Measurements from ENCODE around the gene NRBP1. TPM values are rescaled to one million over a fixed set of nuclear protein-coding genes. Genes with fewer than 3 reads are reported as not detected.

Gene NRBP1
- total and polyA plus RNA-seq, 9 of the 15 experiments (the other 6 are each of a cell fraction or from before 2014, with no cell fraction given), result 2.9 to 84.5 (median 36.9) TPM

DNA sequence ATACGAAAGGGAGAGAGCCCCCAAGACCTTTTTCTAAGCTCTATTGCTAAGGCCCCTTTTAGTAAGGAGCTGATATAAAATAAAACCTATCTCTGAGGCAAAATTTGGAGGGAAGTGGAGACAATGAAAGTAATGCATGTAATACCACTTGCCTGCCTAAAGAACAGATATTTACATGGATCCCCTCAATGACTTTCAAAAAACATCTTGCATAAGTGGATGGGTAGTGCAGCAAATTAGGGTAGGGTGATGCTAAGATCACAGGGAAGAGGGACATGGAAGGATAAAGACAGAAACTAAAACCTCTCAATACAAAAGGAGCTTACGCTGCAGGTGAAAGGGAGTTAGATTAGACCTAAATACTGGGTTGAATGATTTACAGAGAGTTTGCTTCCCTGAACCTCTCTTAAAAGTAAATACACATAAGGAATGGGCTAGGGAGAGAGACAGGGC lies 49.0 kb upstream of the NRBP1 start (continued):
- TF ChIP-seq PML (IDR thresholded peaks at IDR 0.05; ENCODE audit: low read length) (0 out of 2 replicates have a peak, but pooled peaks have one; percentile 14), KLF13 (tag; IDR thresholded peaks at IDR 0.05; ENCODE audit: borderline replicate concordance, low read depth) (no peak), ZZZ3 (IDR thresholded peaks at IDR 0.05) (0 out of 2 replicates have a peak, but pooled peaks have one; percentile 37), FOXA1 (IDR thresholded peaks at IDR 0.05; ENCODE audit: borderline replicate concordance) (no peak), ZNF507 (tag; conservative IDR thresholded peaks at IDR 0.05) (no peak), SIRT6 (IDR thresholded peaks at IDR 0.05; ENCODE audit: low read depth, low read length) (no peak), NR1H2 (CRISPR knock-in tag; IDR thresholded peaks at IDR 0.05) (no peak), POLR2H (tag; IDR thresholded peaks at IDR 0.05; ENCODE audit: low read depth) (0 out of 2 replicates have a peak, but pooled peaks have one; percentile 10), NR3C1 (CRISPR knock-in tag; IDR thresholded peaks at IDR 0.05) (no peak), ZNF133 (CRISPR knock-in tag; IDR thresholded peaks at IDR 0.05) (no peak)
- TF ChIP-seq, protein P1, sequence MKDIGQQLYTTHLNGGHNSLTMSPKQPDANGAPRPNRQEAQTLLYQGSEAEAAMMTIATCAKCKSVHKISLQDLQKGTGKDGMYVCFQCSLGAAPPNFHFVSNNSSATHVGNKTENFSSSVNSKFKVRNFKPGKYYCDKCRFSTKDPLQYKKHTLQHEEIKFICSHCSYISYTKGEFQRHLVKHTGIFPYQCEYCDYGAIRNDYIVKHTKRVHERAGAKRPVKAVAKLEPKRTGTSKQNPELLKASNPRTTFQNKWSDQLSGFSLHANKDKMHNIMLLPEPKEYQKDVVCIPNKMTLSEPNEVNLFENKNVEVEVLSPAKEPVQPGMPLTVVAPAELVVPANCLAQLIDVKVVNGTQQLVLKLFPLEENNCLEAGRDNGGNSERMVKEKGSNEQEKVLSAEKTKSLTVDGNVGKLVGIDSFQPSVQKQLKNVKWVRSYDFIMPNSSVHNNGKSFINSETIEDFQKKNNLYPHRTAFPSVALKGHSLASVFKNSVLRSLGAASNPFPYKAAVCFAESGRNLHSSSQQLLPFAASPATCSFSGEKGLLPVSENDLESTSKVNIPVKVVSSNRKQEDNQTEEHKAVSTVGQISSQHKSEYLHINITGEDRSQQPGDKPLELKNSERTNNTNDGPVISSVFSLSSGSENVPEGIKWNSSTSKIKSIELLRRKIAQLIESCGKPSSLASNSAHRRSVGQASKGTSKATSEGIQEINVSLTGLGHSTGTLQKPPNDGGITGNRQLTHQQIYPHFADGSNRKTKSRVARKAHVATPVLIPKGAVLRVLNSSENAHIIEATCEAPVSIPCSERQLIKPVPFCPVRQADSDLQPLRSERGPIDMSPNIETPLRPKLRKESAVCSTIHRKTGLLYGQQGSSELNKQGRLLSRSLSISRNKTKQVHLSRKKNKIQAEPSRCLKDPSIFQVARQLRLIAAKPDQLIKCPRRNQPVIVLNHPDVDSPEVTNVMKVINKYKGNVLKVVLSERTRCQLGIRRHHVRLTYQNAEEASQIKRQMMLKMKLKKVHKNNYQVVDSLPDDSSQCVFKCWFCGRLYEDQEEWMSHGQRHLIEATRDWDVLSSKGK (CRISPR knock-in tag; IDR thresholded peaks at IDR 0.05), result 0 out of 2 replicates have a peak, but pooled peaks have one; percentile 70
- TF ChIP-seq, protein P2, sequence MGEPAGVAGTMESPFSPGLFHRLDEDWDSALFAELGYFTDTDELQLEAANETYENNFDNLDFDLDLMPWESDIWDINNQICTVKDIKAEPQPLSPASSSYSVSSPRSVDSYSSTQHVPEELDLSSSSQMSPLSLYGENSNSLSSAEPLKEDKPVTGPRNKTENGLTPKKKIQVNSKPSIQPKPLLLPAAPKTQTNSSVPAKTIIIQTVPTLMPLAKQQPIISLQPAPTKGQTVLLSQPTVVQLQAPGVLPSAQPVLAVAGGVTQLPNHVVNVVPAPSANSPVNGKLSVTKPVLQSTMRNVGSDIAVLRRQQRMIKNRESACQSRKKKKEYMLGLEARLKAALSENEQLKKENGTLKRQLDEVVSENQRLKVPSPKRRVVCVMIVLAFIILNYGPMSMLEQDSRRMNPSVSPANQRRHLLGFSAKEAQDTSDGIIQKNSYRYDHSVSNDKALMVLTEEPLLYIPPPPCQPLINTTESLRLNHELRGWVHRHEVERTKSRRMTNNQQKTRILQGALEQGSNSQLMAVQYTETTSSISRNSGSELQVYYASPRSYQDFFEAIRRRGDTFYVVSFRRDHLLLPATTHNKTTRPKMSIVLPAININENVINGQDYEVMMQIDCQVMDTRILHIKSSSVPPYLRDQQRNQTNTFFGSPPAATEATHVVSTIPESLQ (CRISPR knock-in tag; IDR thresholded peaks at IDR 0.05), result 0 out of 2 replicates have a peak, but pooled peaks have one; percentile 13

Data from K562 (cell line).